CD1c-positive myeloid dendritic cell (primary cell): ENCODE results near the gene HMGA1.

Source experiments
- DNase-seq: peaks from one replicate; pipeline ENCODE4 v3.0.0-alpha.2; 2016; ENCODE audit errors: extremely low spot score

Gene HMGA1

GRCh38 chr6:34292954-34293353, 56.3 kb downstream of the HMGA1 start:
- no peak for DNase-seq

- no peak for DNase-seq
Measured at GRCh38 chr6:34295721-34296120, 59.0 kb downstream of the HMGA1 start.
